ENCODE results near the gene PGM5. TPM values are rescaled to one million over a fixed set of nuclear protein-coding genes. Genes with fewer than 3 reads are reported as not detected.

The PGM5 gene
- total and polyA plus RNA-seq, 2 of the 8 experiments (the other 6 are each of a cell fraction or from before 2014, with no cell fraction given): not detected

- H3K4me1 ChIP-seq (replicated peaks in 1 of 4; ENCODE audit: control insufficient read depth in 3 of 4, insufficient read depth in 4 of 4, low read length in 3 of 4): no peaks in the 10 kb centered on the region
- peaks cover 0 to 3% (median under 1%) of the 10 kb centered on the region in 4 experiments; a peak in 4 of 7 replicates for H3K27me3 ChIP-seq (replicated peaks in 1 of 4; ENCODE audit: control insufficient read depth in 3 of 4, extremely low read depth in 1 of 4, insufficient read depth in 3 of 4, low read length in 3 of 4)
- no peak overlapping the region for H4K5ac ChIP-seq (ENCODE audit: insufficient read length, low read depth, low read length)
- no peak overlapping the region for H3K18ac ChIP-seq (ENCODE audit: extremely low read depth, low read length)
- ChIA-PET CTCF (ENCODE audit: partially characterized antibody) (interaction anchor here (1.5 kb wide), 1 partner anchor 10 kb away, joined by 4 read pairs; no protein-coding TSS in a partner anchor), POLR2A (ENCODE audit: partially characterized antibody) (no interaction called here)
- no peak overlapping the region for H2AK5ac ChIP-seq (ENCODE audit: low read depth, low read length)
- H3K23ac ChIP-seq (ENCODE audit: insufficient read length): no peak overlapping the region
- no peak overlapping the region for H2BK15ac ChIP-seq (ENCODE audit: low read length)
- H4K20me1 ChIP-seq (replicated peaks in 1 of 2; ENCODE audit: control insufficient read depth in 1 of 2, insufficient read depth in 2 of 2, low read length in 2 of 2): no peaks in the 10 kb centered on the region
- H2AFZ ChIP-seq (ENCODE audit: low read length): no peak overlapping the region
- TF ChIP-seq SP1 (IDR thresholded peaks at IDR 0.05; ENCODE audit: low read depth, low read length): no peak
- no peak for TF ChIP-seq RFX5 (IDR thresholded peaks at IDR 0.05; ENCODE audit: borderline replicate concordance, low read depth, low read length)
- TF ChIP-seq CTCF (IDR thresholded peaks at IDR 0.05; ENCODE audit: control extremely low read depth in 1 of 3, insufficient read depth in 1 of 3, low read depth in 1 of 3, low read length in 3 of 3): no peak
- TF ChIP-seq POU5F1 (IDR thresholded peaks at IDR 0.05; ENCODE audit: low read depth, low read length): no peak
- no peak for TF ChIP-seq CTBP2 (IDR thresholded peaks at IDR 0.05; ENCODE audit: borderline replicate concordance, insufficient read depth, insufficient read length, low read length)
- TF ChIP-seq RXRA (IDR thresholded peaks at IDR 0.05; ENCODE audit: insufficient read depth, low read depth, low read length): no peak
- no peak for TF ChIP-seq JUND (IDR thresholded peaks at IDR 0.05; ENCODE audit: low read length)
- no peak overlapping the region for H2BK20ac ChIP-seq (ENCODE audit: low read length)
- no peak overlapping the region for H4K91ac ChIP-seq (replicated peaks; ENCODE audit: insufficient read length, low read length)
- no peak overlapping the region for H3K14ac ChIP-seq (ENCODE audit: insufficient read length)
- H4K8ac ChIP-seq (ENCODE audit: extremely low read depth, insufficient read depth, low read length): no peak overlapping the region
- FAIRE-seq: no peak
- no peak overlapping the region for H2BK5ac ChIP-seq (ENCODE audit: low read depth, low read length)
- no peak overlapping the region for H3K4me3 ChIP-seq (ENCODE audit: extremely low read depth in 1 of 4, insufficient read depth in 2 of 4, low read depth in 3 of 4, low read length in 4 of 4)
- H3K56ac ChIP-seq (replicated peaks; ENCODE audit: insufficient read length, low read depth, low read length): no peak overlapping the region
- H3K9ac ChIP-seq (replicated peaks in 1 of 4; ENCODE audit: extremely low read depth in 1 of 4, low read depth in 3 of 4, low read length in 3 of 4): no peak overlapping the region
- H3K9me3 ChIP-seq (ENCODE audit: insufficient read depth in 2 of 2, low read depth in 1 of 2, low read length in 1 of 2): no peaks in the 10 kb centered on the region
- no peak overlapping the region for H2BK120ac ChIP-seq (replicated peaks; ENCODE audit: low read depth, low read length)
- WGBS, 2 experiments (ENCODE audit: extremely low coverage in 1 of 2, insufficient coverage in 1 of 2, insufficient read length in 1 of 2, insufficient replicate concordance in 2 of 2, low coverage in 1 of 2, low lambda C conversion rate in 2 of 2, missing lambda C conversion rate in 1 of 2): 74% methylated on average over 2 of the region's 2 CpGs; no CpG with 5 or more reads in 1 of the 2 experiments
- no peak for DNase-seq (ENCODE audit: low read depth in 1 of 2, low spot score in 2 of 2)
- H3K23me2 ChIP-seq (ENCODE audit: low read depth, low read length): no peaks in the 10 kb centered on the region; the same call in 1 of the 2 replicates
- H3K79me2 ChIP-seq (ENCODE audit: control insufficient read depth in 1 of 2, insufficient read depth in 2 of 2, low read length in 2 of 2): no peaks in the 10 kb centered on the region
- H3K27ac ChIP-seq (ENCODE audit: low read depth, low read length): no peak overlapping the region
- no peak overlapping the region for H2BK12ac ChIP-seq (ENCODE audit: low read depth, low read length)
- H3K4ac ChIP-seq (replicated peaks; ENCODE audit: insufficient read length, low read depth, low read length): no peak overlapping the region
- H3K36me3 ChIP-seq (ENCODE audit: control insufficient read depth in 2 of 4, insufficient read depth in 4 of 4, low read length in 3 of 4): no peaks in the 10 kb centered on the region
- no peaks in the 10 kb centered on the region for H3K79me1 ChIP-seq (ENCODE audit: low read depth, low read length)
- no peak overlapping the region for H3K4me2 ChIP-seq (ENCODE audit: insufficient read depth in 1 of 2, low read depth in 2 of 2, low read length in 2 of 2)
Observed at GRCh38 chr9:68447611-68448010, 91.2 kb downstream of the PGM5 start.
